LNCAP (cell line): ENCODE data around the gene ABCC10.

ENCODE experiments used
- TF ChIP-seq, protein P1 (sequence below): fragments of 450-650 bp; IDR thresholded peaks from 2 replicates; pipeline ENCODE4 v1.5.1; 2017; ENCODE audit warnings: mild to moderate bottlenecking

ABCC10 gene

DNA sequence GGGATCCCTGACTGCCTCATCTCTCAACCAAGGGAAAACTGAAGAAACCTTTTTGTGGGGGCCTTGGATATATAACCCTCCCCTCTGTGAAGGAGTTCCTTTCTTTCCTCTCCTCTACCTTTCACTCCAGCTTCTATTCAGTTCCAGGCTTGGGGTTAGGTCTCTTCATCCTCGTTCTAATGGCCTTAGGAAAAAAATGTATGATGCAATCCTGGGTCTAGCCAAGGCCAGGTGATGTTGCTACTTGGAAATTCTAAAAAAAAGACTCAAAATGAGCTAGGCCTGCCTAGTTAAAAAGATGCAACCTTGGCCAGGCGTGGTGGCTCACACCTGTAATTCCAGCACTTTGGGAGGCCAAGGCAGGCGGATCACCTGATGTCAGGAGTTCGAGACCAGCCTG lies 7.6 kb downstream of the ABCC10 start:
- TF ChIP-seq, protein P1, sequence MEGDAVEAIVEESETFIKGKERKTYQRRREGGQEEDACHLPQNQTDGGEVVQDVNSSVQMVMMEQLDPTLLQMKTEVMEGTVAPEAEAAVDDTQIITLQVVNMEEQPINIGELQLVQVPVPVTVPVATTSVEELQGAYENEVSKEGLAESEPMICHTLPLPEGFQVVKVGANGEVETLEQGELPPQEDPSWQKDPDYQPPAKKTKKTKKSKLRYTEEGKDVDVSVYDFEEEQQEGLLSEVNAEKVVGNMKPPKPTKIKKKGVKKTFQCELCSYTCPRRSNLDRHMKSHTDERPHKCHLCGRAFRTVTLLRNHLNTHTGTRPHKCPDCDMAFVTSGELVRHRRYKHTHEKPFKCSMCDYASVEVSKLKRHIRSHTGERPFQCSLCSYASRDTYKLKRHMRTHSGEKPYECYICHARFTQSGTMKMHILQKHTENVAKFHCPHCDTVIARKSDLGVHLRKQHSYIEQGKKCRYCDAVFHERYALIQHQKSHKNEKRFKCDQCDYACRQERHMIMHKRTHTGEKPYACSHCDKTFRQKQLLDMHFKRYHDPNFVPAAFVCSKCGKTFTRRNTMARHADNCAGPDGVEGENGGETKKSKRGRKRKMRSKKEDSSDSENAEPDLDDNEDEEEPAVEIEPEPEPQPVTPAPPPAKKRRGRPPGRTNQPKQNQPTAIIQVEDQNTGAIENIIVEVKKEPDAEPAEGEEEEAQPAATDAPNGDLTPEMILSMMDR, result no peak

DNA sequence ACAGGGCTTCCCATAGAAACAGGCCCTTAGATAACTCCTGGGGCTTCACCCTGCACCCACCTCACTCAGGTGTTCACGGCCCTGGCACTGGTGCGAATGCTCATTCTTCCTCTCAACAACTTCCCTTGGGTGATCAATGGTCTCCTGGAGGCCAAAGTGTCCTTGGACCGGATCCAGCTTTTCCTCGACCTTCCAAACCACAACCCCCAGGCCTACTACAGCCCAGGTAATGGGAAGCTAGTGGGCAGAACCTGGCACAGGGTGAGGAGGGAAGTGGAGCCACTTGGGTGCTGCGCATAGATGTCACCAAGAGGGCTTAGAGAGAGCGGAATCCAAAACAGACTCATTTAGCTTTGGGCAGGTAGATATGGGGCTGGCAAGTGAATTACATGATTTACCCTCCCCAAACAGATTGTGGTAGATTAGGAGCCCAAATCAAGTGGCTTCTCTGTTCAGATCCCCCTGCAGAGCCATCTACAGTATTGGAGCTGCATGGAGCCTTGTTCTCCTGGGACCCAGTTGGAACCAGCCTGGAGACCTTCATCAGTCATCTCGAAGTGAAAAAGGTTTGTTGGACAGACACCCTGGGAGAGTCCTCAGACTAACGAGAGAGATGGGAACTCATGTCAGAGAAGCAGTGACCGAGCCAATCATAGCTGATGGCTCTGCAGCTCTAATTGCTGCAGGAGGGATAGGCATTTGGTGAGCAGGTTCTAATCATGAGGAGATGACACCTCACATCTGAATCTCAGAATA lies 8.5 kb downstream of the ABCC10 start:
- TF ChIP-seq, protein P1, result no peak

DNA sequence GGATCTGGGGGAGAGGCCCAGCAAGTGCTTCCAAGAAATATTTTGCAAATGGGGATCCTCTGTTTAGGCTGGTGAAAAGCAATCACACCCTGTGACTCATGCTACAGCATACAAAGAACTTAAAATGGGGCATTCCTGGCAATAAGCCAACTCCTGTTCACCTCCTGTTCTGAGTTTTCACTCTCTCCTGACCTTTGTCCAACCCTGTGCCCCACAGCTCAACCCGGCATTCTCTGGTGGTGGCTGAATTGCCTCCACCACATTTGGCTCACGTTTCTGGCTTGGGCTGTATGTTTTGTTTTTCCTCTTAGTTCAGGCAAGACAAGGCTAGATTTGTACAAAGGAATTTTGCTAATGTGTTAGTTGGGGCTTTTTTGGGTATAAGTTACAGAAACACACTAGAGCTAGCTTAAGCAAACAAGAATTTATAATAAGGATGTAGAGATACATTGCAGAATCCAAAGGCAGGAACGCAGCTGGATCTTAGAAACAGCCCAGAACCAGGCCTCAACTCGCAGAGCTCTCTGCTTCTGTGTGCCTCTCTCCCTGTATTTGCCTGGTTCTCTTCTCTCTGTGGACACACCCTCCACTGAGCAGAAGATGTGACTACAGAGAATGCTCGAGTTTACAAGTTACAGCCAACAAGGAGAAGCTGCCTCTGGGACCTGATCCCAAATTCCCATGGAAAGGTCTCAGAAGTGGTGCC lies 9.4 kb downstream of the ABCC10 start:
- TF ChIP-seq, protein P1, result no peak

DNA sequence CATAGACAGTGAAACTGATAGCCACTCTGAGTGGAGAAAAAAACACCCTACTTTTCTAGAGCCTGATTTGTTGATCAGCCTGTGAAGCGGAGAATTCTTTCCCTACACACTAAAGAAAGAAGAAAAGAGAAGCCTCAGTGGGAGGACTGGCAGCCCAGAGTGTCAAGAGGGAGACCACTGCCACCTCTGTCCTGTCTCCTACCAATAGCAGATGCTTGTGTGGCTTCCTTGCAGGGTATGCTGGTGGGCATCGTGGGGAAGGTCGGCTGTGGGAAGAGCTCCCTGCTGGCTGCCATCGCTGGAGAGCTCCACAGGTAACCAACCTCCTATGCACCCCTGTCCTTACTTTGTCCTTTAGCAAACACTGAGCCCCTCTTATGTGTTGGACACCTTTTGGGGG lies 10.4 kb downstream of the ABCC10 start:
- TF ChIP-seq, protein P1, result no peak

DNA sequence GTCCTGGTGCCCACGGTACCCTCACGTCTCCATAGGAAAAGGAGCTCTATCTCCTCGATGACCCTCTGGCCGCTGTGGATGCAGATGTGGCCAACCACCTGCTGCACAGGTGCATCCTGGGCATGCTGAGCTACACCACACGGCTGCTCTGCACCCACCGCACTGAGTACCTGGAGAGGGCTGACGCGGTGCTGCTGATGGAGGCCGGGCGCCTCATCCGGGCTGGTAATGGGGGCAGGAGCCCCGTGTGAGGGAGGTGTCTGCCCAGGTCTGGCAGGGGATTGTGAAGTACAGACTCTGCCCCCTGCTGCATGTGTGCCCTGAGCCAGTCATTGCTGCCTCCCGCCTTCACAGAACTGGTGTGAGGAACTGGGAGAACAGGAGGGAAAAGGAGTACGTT lies 15.6 kb downstream of the ABCC10 start:
- TF ChIP-seq, protein P1, result no peak

DNA sequence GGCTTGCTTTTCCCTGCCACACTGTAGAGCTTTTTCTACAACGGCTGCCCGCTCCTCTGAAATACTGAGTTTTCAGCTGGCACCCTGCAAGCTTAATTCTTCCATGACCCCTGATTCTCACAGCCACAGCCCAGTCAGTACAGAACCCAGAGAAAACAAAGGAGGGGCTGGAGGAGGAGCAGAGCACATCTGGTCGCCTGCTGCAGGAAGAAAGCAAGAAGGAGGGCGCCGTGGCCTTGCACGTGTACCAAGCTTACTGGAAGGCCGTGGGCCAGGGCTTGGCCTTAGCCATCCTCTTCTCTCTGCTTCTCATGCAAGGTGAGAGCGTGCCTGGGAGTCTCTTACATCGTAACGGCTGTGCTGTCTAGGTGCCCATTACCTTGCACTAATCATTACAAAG lies 16.7 kb downstream of the ABCC10 start:
- TF ChIP-seq, protein P1, result no peak

DNA sequence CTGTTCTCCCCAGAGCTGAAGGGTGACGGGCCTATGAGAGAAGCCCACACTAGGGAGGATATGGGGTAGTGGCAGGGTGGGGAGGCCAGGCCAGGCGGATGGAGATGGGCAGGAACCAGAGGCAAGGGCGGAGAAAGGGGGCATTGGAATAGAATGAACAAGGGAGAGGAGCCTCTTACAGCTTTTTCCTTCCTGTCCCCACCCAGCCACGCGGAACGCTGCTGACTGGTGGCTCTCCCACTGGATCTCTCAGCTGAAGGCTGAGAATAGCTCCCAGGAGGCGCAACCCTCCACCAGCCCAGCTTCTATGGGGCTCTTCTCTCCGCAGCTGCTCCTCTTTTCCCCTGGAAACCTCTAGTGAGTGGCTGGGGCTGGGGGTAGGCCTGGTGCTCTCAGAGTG lies 17.2 kb downstream of the ABCC10 start:
- TF ChIP-seq, protein P1, result no peak
